ENCODE data around the gene LDLRAD2. TPM values are rescaled to one million over a fixed set of nuclear protein-coding genes. Genes with fewer than 3 reads are reported as not detected.
"Not testable (repeated sequence)": the region's sequence is repeated elsewhere in the genome, so short reads cannot be mapped to it uniquely, and the experiment has no call there.

The LDLRAD2 gene, protein sequence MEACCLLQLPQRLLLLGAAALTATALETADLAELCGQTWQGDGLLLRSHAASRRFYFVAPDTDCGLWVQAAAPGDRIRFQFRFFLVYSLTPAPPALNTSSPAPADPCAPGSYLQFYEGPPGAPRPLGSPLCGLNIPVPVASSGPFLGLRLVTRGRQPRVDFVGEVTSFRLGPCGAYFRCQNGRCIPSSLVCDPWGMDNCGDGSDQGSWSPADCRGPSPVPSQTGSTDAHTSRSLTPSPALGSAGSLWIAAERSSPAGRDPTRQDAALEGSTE
- total RNA-seq, result 0.05 and 0.17 TPM in 2 replicates

DNA sequence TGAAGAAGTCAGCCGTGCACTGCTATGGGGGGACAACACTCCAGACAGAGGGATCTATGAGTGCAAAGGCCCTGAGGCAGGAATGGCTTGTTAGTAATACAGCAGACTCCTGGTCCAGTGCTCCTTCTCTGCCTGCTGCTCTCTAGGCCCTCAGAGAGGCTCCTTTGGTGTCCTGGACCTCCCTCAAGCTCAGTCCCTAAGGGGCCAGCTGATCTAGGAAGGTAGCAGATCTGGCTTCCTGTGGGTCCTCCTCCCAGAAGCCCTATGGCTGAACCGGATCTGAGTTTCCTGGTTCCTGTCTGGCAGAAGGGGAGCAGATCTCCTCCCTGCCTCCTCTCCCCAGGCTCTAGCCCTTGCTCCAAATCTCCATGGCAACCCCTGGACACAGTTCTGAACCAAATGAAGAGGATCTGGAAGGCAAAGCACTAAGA lies at the start of gene LDLRAD2:
LDLRAD2 (plus strand) TSS at position 391 of the 431 bp plus-strand sequence. CDS start 187 bp downstream, outside the sequence.
- DNase-seq, result peak; percentile 58

DNA sequence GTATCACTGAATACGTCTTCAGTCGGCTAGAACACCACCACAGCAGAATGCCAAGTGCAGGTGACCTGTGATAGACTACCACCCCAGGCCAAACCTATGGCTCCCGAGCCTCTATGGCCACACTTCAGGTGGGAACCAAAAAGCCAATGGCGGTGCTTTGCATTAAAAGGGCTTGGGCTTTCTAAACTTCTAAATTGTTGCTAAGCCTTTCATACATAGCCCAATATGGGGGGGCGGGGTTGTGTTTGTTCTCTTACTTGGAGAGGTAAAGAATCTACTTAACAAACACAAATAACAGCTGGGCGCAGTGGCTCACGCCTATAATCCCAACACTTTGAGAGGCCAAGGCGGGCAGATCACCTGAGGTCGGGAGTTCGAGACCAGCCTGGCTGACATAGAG lies 48.8 kb upstream of the LDLRAD2 start:
- DNase-seq, result no peak

DNA sequence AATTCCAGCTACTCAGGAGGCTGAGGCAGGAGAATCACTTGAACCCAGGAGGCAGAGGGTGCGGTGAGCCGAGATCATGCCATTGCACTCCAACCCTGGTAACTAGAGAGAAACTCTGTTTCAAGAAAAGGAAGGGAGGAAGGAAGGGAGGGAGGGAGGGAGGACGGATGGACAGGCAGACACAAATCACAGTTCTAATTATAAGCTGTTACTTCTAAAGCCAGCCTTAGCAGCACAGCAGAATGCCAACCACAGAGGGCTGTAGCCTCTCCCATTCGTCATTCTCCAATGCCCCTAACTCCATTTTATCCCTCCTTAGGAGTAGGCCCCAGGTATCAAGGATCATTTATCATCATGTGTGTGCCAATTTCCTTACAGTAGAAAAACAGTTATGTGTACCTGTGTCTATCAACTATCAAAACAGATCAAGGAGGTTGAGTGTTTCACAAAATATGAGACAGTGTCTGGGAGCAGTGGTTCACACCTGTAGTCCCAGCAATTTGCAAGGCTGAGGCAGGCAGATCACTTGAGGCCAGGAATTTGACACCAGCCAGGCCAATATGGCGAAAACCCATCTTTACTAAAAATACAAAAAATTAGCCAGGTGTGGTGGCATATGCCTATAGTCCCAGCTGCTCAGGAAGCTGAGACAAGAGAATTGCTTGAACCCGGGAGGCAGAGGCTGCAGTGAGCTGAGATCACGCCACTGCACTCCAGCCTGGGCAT lies 48.2 kb upstream of the LDLRAD2 start:
- DNase-seq, result peak; percentile 26

DNA sequence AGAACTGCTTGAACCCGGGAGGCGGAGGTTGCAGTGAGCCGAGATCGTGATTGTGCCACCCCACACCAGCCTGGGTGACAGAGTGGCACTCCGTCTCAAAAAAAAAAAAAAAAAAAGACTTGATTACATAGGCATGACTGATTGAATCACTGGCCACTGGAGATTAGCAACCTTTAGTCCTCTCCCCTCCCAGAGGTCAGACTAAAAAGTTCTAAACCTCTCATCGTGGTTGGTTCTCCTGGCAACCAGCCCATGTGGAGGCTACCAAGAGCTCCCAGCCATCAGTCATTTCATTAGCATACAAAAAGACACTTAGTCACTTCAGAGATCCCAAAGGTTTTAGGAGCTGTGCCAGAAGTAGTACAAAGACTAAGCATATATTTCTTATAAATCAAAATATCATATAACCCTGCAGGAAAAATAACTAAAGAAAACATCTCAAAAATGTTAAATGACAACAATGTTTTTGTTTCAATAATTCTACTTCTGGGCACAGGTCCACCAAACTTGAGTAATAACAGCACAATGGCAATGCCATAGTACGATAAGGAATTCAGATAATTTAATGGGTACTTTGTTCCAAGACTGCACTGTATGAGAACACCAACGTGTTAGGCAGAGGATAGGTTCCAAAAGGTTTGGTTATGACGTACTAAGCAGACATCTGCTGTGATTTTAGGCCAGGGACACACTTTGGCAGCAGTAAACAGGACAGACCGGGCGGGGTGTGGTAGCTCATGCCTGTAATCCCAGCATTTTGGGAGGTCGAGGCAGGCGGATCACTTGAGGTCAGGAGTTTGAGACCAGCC lies 47.2 kb upstream of the LDLRAD2 start:
- peak; percentile 98 for DNase-seq

DNA sequence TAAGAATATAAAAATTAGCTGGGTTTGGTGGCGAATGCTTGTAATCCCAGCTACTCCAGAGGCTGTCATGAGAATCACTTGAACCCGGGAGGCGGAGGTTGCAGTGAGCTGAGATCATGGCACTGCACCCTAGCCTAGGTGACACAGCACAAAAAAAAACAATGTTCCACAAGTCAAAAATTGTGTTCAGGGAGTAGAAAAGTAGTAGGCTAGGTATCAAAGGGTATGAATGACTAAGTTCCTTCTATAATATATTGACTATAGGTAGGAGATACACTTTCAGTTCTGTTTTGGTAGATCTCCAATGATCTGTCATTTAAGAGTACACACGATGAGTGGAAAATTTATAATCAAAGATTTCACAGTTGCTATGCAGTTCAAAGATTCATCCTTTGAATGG lies 45.9 kb upstream of the LDLRAD2 start:
- no peak for DNase-seq

DNA sequence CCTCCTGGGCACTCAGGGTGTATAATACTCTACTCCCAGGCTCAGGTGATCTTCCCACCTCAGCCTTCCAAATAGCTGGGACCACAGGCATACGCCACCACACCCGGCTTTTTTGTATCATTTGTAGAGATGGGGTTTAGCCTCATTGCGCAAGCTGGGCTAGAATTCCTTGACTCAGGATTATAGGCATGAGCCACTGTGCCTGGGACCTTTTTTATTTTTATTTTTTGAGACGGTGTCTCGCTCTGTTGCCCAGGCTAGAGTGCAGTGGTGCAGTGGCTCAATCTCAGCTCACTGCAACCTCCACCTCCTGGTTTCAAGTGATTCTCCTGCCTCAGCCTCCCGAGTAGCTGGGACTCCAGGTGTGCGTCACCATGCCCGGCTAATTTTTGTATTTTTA lies 45.0 kb upstream of the LDLRAD2 start:
- not testable (repeated sequence) for DNase-seq

DNA sequence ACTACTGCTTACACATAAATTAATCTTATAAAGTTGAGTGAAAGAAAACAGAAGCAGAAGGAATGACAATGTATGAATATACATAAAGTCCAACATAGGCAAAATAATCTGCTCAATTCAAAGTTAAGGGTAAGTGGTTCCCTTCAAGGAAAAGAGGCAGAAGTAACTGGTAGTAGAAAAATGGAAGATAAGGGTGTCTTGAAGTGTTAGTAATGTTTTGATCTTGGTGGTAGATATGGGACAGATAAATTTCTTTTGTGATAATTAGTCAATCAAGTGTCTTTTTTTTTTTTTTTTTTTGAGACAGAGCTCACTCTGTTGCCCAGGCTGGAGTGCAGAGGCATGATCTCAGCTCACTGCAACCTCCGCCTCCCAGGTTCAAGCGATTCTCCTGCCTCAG lies 41.9 kb upstream of the LDLRAD2 start:
- DNase-seq, result no peak

DNA sequence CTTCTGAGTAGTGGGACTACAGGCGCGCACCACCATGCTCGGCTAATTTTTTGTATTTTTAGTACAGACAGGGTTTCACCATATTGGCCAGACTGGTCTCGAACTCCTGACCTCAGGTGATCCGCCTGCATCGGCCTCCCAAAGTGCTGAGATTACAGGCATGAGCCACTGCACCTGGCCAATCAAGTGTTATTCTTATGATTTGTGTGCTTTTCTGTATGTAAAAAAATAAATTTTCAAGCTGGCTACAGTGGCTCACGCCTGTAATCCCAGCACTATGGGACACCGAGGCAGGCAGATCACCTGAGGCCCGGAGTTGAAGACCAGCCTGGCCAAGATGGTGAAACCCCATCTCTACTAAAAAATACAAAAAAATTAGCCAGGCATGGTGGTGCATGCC lies 41.5 kb upstream of the LDLRAD2 start:
- not testable (repeated sequence) for DNase-seq

DNA sequence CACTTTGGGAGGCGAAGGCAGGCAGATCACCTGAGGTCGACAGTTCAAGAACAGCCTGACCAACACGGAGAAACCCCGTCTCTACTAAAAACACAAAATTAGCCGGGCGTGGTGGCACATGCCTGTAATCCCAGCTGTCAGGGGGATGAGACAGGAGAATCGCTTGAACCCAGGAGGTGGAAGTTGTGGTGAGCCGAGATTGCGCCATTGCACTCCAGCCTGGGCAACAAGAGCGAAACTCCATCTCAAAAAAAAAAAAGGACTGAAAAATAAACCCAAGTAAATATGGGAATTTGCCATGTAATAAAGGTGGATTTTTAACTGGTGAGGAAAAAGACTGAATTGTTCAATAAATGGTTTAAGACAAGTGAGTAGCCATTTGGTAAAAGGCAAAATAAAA lies 40.4 kb upstream of the LDLRAD2 start:
- DNase-seq, result not testable (repeated sequence)

DNA sequence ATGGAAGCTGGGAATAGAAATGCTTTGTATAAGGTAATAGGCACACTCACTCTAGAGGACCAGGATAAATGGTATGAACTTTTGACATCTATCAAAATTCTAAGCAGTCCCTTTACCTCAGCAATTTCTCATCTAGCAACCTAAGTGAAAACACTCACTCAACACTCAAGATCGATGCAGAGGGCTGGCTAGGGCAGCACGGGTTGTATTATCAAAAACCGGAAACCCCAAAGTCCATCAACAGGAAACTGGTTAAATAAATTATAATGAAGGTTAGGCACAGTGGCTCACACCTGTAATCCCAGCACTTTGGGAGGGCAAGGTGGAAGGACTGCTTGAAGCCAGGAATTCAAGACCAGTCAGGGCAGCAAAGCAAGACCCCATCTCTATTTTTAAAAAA lies 38.5 kb upstream of the LDLRAD2 start:
- DNase-seq, result peak; percentile 70

DNA sequence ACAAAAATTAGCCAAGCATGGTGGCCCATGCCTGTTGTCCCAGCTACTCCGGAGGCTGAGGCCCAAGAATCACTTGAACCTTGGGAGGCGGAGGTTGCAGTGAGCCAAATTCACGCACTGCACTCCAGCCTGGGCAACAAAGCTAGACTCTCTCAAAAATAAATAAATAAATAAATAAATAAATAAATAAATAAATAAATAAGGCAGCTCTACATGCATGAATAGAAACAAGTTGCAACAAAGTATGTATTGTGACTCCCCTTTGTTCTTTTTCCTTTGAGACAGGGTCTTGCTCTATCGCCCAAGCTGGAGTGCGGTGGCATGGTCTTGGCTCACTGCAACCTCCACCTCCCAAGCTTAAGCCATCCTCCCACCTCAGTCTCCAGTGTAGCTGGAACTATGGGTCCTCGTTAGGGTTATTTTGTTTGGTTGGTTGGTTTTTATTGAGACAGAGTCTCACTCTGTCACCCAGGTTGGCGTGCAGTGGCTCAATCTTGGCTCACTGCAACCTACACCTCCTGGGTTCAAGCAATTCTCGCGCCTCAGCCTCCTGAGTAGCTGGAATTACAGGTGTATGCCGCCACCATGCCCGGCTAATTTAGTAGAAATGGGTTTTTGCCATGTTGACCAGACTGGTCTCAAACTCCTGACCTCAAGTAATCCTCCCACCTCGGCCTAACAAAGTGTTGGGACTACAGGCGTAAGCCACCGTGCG lies 37.1 kb upstream of the LDLRAD2 start:
- no peak for DNase-seq

DNA sequence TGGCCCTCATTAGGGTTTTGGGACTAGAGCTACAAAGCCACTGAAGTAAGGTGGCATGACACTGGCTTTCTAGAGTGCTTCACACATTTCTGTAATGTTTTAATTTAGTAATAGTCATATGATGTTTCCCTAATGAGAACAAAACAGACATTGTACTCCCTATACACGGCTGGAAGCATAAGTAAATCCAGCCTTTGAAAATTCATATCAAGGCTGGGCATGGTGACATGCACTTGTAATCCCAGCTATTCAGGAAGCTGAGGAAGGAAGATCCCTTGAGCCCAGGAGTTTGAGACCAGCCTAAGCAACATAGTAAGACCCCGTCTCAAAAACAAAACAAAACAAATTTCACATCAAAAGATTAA lies 36.5 kb upstream of the LDLRAD2 start:
- peak; percentile 42 for DNase-seq

DNA sequence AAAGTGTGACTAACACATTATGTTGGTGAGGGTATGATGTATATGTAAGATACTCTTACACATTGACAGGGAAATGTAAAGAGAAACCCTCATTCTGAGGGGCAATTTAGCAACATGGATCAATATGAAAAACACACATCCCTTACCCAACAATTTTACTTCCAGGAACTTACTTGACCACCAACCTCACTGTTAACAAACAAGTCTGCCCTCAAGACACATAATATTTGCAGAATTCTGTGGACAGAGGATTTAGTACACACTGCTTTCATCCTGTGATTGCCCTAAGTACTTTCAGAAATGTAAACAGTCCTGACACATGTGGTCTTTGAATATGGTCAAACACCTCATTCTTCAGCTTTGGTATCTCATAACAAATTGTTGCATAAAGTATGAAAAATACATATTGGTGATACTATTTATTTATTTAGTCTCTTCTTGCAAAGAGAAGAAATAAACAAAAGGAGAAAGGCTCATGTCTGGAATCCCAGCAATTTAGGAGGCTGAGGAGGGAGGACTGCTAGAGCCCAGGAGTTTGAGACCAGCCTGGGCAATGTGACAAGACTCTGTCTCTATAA lies 36.0 kb upstream of the LDLRAD2 start:
- DNase-seq, result peak; percentile 10

DNA sequence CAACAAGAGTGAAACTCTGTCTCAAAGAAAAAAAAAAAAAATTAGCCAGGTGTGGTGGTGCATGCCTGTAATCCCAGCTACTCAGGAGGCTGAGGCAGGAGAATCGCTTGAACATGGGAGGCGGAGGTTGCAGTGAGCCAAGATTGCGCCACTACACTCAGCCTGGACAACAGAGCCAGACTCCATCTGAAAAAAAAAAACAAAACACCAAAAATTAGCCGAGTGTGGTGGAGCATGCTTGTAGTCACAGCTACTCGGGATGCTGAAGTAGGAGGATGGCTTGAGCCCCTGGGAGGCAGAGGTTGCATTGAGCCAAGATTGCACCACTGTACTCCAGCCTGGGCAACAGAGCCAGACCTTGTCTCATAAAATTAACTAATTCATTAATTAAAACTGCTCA lies 35.1 kb upstream of the LDLRAD2 start:
- not testable (repeated sequence) for DNase-seq

DNA sequence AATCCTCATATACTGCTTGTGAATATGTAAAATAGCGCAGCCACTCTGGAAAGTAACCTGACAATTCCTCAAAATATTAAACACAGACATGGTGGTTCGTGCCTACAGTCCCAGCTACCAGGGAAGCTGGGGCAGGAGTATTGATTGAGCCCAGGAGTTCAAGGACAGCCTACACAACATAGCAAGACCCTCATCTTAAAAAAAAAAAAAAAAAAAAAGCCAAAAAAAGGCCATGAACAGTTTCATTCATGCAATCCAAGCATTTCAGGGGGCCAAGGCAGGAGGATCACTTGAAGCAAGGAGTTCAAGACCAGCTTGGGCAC lies 33.7 kb upstream of the LDLRAD2 start:
- no peak for DNase-seq

DNA sequence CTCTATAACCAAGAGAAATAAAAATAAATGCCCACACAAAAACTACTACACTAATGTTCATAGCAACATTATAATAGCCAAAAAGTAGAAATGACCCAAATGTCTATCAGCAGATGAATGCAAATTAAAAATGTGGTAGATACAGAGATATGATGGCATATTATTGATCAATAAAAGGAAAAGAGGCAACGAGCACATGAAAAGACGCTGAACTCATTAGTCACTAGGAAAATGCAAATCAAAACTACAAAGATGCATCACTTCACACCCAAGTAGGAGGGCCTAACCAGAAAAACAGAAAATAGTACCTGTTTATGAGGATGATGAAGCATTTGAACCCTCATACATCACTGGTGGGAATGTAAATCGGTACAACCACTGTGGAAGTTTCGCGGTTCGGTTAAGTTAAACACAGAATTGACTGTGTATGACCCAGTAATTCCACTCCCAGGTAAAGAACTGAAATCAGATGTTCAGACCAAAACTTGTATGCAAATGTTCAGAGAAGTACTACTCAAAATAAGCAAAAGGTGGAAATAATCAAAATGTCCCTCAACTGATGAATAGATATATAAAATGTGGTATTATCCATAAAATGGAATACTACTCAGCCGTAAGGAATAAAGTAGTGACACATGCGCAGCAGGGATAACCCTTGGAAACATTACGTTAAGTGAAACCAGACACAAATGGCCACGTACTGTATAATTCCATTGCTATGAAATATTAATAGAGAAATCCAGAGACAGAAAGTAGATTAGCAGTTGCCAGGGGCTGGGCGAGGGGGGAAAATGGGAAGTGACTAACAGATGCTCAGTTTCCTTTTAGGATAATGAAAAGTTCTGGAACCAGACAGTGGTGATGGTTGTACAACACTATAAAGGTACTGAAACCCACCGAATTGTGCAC lies 32.2 kb upstream of the LDLRAD2 start:
- peak; percentile 90 for DNase-seq

DNA sequence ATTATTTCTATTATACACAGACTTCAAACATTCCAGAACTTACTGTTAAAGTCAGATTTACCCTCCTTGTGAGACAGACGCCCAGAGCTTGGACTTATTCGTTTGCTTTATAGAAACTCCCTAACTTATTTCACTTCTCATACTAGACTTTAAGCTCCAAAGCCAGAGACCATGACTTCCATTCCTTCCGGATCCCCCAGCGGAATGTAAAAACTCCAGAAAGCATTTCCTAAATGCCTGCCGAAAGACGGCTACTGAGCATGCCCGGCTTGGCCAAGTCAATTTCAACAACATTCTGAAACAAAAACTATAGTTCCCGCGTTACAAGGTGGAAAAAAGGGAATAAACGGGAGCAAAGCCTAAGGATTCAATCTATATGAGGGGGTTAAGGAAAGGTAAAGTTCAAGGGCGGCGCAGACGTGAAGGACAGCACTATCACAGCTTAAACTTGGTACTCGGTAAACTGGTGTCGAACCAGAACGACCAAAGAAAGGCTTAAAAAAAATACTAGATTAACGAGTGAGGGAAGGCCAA lies 30.2 kb upstream of the LDLRAD2 start:
- DNase-seq, result peak; percentile 79

DNA sequence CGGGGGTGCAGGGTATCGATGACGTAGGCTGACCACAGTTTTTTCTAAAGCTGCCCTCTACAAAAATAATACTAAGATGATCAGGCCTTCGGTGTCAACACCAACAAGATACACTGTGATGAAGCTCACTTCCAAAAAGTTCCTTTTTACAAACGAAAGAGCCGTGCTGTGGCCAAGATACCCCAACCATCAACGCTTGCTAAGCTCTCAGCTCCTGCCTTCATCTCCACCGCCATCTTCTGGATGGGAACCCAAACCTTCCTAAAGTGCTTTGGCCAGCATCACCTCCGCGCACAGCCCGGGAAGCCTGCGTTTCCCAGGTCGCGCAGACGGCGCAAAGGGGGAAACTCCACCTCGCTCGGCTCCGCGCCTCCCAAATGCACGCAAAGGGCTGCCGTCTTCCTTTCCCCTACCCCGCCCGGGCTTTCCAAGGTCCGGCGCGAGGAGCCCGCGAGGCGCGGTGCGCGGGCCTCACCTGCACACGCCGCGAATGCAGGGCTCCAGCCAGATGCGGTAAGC lies 29.7 kb upstream of the LDLRAD2 start:
- peak; percentile 84 for DNase-seq

DNA sequence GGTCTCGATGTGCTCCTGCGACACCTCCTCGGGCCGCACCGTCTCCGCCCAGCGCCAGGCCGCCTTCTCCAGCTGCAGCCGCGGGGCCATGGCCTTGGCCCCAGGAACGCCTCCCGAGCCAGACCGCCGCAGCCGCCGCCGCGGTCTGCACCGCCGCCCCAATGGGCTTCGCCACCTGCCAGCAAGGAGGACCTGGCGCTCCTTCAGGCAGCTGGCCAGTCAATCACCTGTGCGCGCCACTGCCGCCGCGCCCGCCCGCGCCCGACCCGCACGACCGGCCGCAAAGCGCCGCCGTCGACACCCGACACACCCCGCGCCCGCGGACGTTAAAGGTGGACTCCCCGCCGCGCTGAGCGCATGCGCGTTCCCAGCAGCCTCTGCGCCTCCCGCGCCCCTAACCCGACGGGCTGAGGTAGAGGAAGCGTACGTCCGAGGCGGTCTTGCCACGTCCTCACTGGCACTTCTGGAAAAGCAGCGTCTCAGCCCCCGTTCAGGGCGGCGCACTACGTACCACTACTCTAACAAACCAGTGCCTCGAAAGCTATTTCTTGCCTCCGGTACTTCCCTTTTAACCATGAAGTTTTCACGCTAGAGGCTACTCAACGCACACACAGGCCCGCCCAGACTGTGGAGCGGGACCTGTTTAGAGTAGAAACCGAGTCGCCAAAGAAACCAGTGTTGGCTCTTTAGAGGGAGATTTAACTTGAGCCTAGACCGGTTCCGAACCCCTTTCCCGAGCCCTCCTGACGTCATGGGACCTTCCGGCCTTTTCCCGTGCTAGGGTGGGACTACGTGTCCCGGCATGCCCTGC lies 29.0 kb upstream of the LDLRAD2 start, which contains the start of gene USP48:
USP48 (minus strand) TSS at position 282 of the 811 bp plus-strand sequence; CDS start at position 90, 192 bp downstream.
- DNase-seq, result peak; percentile 97
